Measurements from ENCODE around the gene PDGFA. TPM values are rescaled to one million over a fixed set of nuclear protein-coding genes. Genes with fewer than 3 reads are reported as not detected.

Gene PDGFA
- total RNA-seq, 1 experiment from 2014 or later = 129 TPM

- ChIA-PET POLR2A (no interaction called here), CTCF (no interaction called here)
- Mint-ChIP-seq H3K27ac (no peak overlapping the region), H3K4me3 (no peak overlapping the region), H3K4me1 (peaks cover 2% of the 10 kb centered on the region), H3K9me3 (peaks cover 25% of the 10 kb centered on the region), H3K36me3 (peaks cover 10% of the 10 kb centered on the region), H3K27me3 (ENCODE audit: low read depth) (no peaks in the 10 kb centered on the region)
- no peak for ATAC-seq
- TF ChIP-seq PRRX2 (CRISPR knock-in tag; IDR thresholded peaks at IDR 0.05) = no peak
- TF ChIP-seq ZNF263 (CRISPR knock-in tag; IDR thresholded peaks at IDR 0.05; ENCODE audit: low read depth) = peak; percentile 78
- DNase-seq (ENCODE audit: low spot score) = peak; percentile 4
Observed at GRCh38 chr7:466465-467191, 53.0 kb downstream of the PDGFA start.

DNA sequence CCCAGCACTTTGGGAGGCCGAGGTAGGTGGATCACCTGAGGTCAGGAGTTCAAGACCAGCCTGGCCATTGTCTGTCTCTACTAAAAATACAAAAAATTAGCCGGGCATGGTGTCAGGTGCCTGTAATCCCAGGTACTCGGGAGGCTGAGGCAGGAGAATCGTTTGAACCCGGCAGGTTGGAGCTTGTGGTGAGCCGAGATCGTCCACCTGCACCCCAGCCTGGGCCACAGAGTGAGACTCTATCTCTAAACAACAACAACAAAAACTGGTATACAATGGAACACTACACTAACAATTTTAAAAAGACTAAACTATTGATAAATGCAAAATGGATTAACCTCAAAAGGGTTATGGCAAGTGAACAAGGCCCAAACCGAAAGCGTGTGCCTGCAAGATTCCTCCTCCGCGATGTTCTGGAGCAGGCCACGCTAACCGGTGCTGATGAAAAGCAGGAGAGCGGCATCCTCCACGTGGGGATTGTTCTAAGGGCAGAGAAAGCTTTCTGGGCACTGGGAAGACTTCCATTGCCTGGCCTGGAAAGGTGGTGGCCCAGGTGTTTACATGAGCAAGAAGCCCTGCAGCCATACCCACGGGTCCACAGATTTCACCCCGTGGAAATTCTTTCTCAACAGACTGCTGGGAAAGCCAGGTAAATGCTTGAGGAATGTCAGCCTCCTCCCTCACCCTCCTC lies 53.8 kb downstream of the PDGFA start:
- peaks cover 25% of the 10 kb centered on the region for H3K9me3 Mint-ChIP-seq
- H3K27me3 Mint-ChIP-seq (ENCODE audit: low read depth) = no peaks in the 10 kb centered on the region
- no peak overlapping the region for H3K27ac Mint-ChIP-seq
- POLR2A ChIA-PET = no interaction called here
- H3K4me1 Mint-ChIP-seq = peaks cover 10% of the 10 kb centered on the region
- H3K36me3 Mint-ChIP-seq = peaks cover 10% of the 10 kb centered on the region
- CTCF ChIA-PET = no interaction called here
- ATAC-seq (no peak), DNase-seq (ENCODE audit: low spot score) (peak; percentile 8)
- no peak overlapping the region for H3K4me3 Mint-ChIP-seq
- no peak for TF ChIP-seq SMAD4 (CRISPR knock-in tag; IDR thresholded peaks at IDR 0.05)
- no peak for TF ChIP-seq ZNF281 (CRISPR knock-in tag; IDR thresholded peaks at IDR 0.05)

DNA sequence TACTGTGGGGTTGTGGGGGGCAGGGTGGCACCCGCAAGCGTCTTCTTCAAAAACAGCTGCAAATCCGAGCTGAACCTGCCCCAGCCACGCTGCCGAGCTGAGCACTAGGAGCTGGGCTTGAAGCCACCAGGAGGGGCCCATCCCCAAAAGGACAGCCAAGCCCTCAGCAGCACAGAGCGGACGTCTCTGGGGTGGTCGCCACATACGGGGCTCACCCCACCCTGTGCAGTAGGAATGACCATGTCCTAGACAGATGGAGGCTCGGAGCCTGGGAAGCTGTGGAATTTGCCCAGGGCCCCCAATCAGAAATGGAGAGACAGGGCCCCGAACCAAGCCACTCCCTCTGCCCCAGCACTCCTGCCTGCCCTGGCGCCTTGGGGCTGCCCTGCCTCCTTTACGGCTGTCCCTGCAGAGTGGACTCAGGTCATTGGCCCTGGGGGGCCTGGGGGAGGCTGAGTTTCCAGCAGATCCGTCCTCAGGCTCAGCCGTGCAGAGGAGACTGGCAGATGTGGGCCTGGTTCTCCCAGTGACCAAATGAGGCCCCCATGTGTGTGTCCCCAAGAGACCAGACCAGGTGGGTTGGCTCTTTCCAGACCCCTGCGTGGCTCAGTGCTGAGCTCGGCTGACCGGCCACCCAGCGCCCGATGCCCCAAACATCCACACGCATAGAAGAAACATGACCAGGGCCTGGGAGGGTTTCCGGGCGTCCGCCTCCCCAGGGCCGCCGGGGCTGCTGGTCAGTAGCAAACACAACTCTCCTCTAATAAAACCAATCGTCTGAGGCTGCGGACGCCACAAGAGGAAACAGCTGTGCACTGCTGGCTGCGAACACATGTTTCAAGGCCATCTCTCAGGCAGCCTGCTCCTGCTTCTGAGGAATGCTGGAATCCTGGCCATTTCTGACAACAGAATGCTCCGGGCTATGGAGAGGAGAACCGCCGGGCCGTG lies 54.9 kb downstream of the PDGFA start:
- no peak for TF ChIP-seq ZNF396 (CRISPR knock-in tag; IDR thresholded peaks at IDR 0.05; ENCODE audit: borderline replicate concordance)
- TF ChIP-seq ZNF263 (CRISPR knock-in tag; IDR thresholded peaks at IDR 0.05; ENCODE audit: low read depth) = no peak
- no peak for TF ChIP-seq ZBTB21 (CRISPR knock-in tag; IDR thresholded peaks at IDR 0.05; ENCODE audit: borderline replicate concordance)
- TF ChIP-seq NR1H2 (CRISPR knock-in tag; IDR thresholded peaks at IDR 0.05) = no peak
- no peak for TF ChIP-seq KAT7 (CRISPR knock-in tag; IDR thresholded peaks at IDR 0.05; ENCODE audit: borderline replicate concordance)
- no peak for TF ChIP-seq EMX1 (CRISPR knock-in tag; IDR thresholded peaks at IDR 0.05)
- no peak for TF ChIP-seq ZNF232 (CRISPR knock-in tag; IDR thresholded peaks at IDR 0.05)
- ChIA-PET CTCF (no interaction called here), POLR2A (no interaction called here)
- Mint-ChIP-seq H3K27ac (no peak overlapping the region), H3K4me3 (no peak overlapping the region), H3K9me3 (peaks cover 25% of the 10 kb centered on the region), H3K4me1 (peaks cover 15% of the 10 kb centered on the region), H3K27me3 (ENCODE audit: low read depth) (no peaks in the 10 kb centered on the region), H3K36me3 (peaks cover 10% of the 10 kb centered on the region)
- ATAC-seq (no peak), DNase-seq (ENCODE audit: low spot score) (peak; percentile 10)

DNA sequence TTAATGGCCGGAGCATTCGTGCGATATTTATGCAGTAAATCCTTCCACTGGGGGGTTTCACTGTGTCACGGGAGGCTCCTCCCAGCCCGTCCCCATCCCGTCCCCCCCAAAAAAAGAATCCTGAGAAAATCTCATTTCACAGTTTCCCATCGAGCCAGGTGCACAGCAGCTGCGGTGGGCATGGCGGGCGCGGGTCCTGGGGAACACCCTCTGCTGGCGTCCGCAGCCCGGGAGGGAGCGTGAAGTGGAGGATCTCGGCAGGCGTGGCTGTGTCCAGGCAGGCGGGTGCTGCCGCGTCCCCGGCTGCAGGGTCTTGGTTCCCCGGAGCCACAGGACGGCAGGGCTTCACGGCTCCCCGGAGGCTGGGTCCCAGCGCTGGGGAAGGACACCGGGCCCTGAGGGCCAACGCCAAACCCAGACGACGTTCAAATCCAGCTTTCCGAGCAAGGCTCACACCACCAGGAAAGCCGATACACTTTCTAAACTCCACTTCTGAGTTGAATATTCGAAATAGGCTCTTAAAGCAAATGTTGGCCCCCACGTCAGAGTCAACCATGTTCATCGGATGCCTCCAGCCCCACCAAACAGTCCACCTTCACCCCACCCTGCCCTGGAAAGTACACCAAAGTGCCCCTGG lies 55.7 kb downstream of the PDGFA start:
- H3K4me3 Mint-ChIP-seq = no peak overlapping the region
- ChIA-PET POLR2A (no interaction called here), CTCF (no interaction called here)
- no peak for ATAC-seq
- peaks cover 15% of the 10 kb centered on the region for H3K4me1 Mint-ChIP-seq
- H3K9me3 Mint-ChIP-seq = peaks cover 21% of the 10 kb centered on the region
- no peaks in the 10 kb centered on the region for H3K27me3 Mint-ChIP-seq (ENCODE audit: low read depth)
- no peak overlapping the region for H3K27ac Mint-ChIP-seq
- DNase-seq (ENCODE audit: low spot score) = peak; percentile 9
- TF ChIP-seq, protein P1, sequence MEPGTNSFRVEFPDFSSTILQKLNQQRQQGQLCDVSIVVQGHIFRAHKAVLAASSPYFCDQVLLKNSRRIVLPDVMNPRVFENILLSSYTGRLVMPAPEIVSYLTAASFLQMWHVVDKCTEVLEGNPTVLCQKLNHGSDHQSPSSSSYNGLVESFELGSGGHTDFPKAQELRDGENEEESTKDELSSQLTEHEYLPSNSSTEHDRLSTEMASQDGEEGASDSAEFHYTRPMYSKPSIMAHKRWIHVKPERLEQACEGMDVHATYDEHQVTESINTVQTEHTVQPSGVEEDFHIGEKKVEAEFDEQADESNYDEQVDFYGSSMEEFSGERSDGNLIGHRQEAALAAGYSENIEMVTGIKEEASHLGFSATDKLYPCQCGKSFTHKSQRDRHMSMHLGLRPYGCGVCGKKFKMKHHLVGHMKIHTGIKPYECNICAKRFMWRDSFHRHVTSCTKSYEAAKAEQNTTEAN (CRISPR knock-in tag; IDR thresholded peaks at IDR 0.05) = no peak
- TF ChIP-seq, protein P2, sequence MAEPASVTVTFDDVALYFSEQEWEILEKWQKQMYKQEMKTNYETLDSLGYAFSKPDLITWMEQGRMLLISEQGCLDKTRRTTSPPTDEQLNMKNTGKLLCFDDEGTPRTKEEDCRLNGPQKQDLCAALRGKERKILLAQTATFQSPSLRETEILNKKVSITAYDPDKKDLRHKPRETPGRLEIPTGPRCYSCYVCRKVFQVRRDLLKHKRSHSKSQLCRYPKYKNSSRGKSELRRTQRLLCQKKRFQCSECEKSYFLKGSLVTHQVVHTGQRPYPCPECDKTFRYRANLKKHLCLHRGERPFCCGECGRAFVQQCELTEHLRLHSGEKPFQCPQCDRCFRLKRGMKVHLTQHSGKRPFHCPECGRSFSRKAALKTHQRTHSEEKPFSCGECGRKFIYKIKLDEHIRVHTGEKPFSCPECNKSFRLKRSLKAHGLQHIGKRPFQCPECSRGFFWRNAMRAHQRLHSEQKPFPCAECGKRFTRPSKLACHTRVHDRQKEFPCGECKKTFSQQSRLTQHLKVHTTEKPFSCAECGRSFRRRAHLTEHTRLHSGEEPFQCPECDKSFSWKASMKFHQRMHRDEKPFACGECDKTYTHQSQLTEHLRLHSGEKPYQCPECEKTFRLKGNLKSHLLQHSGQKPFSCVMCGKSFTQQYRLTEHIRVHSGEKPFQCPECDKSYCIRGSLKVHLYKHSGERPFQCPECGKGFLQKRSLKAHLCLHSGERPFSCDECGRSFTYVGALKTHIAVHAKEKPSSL (CRISPR knock-in tag; conservative IDR thresholded peaks at IDR 0.05) = no peak
- TF ChIP-seq NR1H2 (CRISPR knock-in tag; IDR thresholded peaks at IDR 0.05) = no peak
- peaks cover 10% of the 10 kb centered on the region for H3K36me3 Mint-ChIP-seq
